Activated CD8-positive, alpha-beta memory T cell treated with anti-CD3 and anti-CD28 coated beads, Interleukin-2, amount 10 ng/mL, durations not matched to agents 7 days and 5 days (primary cell): Measurements from ENCODE around the gene SMG6. TPM values are rescaled to one million over a fixed set of nuclear protein-coding genes. Genes with fewer than 3 reads are reported as not detected.

Experiments
- ATAC-seq: fragments of 150-1000 bp; cut with Tn5 transposase; one replicate; pipeline ENCODE4 v1.10.0; 2021; ENCODE audit warnings: moderate library complexity
- CTCF ChIA-PET: fragments of 350-600 bp; sonication (Branson Sonifier 250); formaldehyde crosslinking; loops from one replicate; lab custom pipeline; 2021; ENCODE audit warnings: antibody characterized with exemption; lab: Charles Lee
- DNase-seq: peaks from one replicate; pipeline ENCODE4 v3.0.0-alpha.2; 2020
- H3K27ac Mint-ChIP-seq: one replicate; pipeline ENCODE4 v1.8.0; 2021; ENCODE audit warnings: mild to moderate bottlenecking, mixed read lengths
- H3K27me3 Mint-ChIP-seq: one replicate; pipeline ENCODE4 v1.8.0; 2021; ENCODE audit warnings: mixed read lengths
- H3K36me3 Mint-ChIP-seq: one replicate; pipeline ENCODE4 v1.8.0; 2021; ENCODE audit warnings: mild to moderate bottlenecking, mixed read lengths
- H3K4me1 Mint-ChIP-seq: one replicate; pipeline ENCODE4 v1.8.0; 2021; ENCODE audit warnings: mixed read lengths
- H3K4me3 Mint-ChIP-seq: one replicate; pipeline ENCODE4 v1.8.0; 2021; ENCODE audit warnings: mild to moderate bottlenecking, moderate library complexity, mixed read lengths
- H3K9me3 Mint-ChIP-seq: one replicate; pipeline ENCODE4 v1.8.0; 2022; ENCODE audit warnings: low read depth, mixed read lengths
- total RNA-seq, 2 experiments: library from RNA; stranded (reverse); gene quantifications; one replicate each; pipeline ENCODE4 v1.2.3, GENCODE V29; 2021

SMG6 gene
- total RNA-seq, 2 experiments from 2014 or later, result 46.7 to 60.9 TPM

- ATAC-seq (no peak), DNase-seq (no peak)
- H3K27me3 Mint-ChIP-seq, result no peaks in the 10 kb centered on the region
- H3K4me3 Mint-ChIP-seq, result no peak overlapping the region
- CTCF ChIA-PET, result no interaction called here
- no peaks in the 10 kb centered on the region for H3K9me3 Mint-ChIP-seq
- H3K27ac Mint-ChIP-seq, result no peak overlapping the region
- peaks cover 10% of the 10 kb centered on the region for H3K4me1 Mint-ChIP-seq
- H3K36me3 Mint-ChIP-seq, result no peaks in the 10 kb centered on the region
These were observed 268.6 kb downstream of the SMG6 start for GRCh38 chr17:2034806-2035540.

- DNase-seq (no peak), ATAC-seq (no peak)
- CTCF ChIA-PET, result interaction anchor here (0.7 kb wide), 1 partner anchor 103 kb away, joined by 3 read pairs; no protein-coding TSS in a partner anchor
- Mint-ChIP-seq H3K27me3 (no peaks in the 10 kb centered on the region), H3K4me3 (no peak overlapping the region), H3K4me1 (peaks cover 10% of the 10 kb centered on the region), H3K27ac (no peak overlapping the region), H3K36me3 (no peaks in the 10 kb centered on the region), H3K9me3 (no peaks in the 10 kb centered on the region)
These were observed 269.4 kb downstream of the SMG6 start for GRCh38 chr17:2034157-2034556.

- no peak overlapping the region for H3K27ac Mint-ChIP-seq
These were observed 270.4 kb downstream of the SMG6 start for GRCh38 chr17:2033153-2033552.

GRCh38 chr17:2030779-2031163, 272.8 kb downstream of the SMG6 start:
- CTCF ChIA-PET, result interaction anchor here (0.6 to 4.0 kb wide), 7 partner anchors 10 to 517 kb away, joined by 3 to 12 read pairs (median 4); no protein-coding TSS in a partner anchor
- H3K36me3 Mint-ChIP-seq, result no peaks in the 10 kb centered on the region
- DNase-seq (no peak), ATAC-seq (peak; percentile 16)
- H3K9me3 Mint-ChIP-seq, result no peaks in the 10 kb centered on the region
- H3K27me3 Mint-ChIP-seq, result peaks cover 31% of the 10 kb centered on the region
- H3K27ac Mint-ChIP-seq, result peak overlapping the region; percentile 81
- H3K4me1 Mint-ChIP-seq, result peaks cover 14% of the 10 kb centered on the region
- peak overlapping the region; percentile 89 for H3K4me3 Mint-ChIP-seq

More at GRCh38 chr17:2033153-2033552, 270.4 kb downstream of the SMG6 start:
- DNase-seq (no peak), ATAC-seq (no peak)
- CTCF ChIA-PET, result interaction anchor here (0.7 to 4.0 kb wide), 3 partner anchors 102 to 317 kb away, joined by 3 to 12 read pairs (median 3); no protein-coding TSS in a partner anchor
- Mint-ChIP-seq H3K27me3 (peaks cover 10% of the 10 kb centered on the region), H3K4me1 (peaks cover 10% of the 10 kb centered on the region), H3K4me3 (no peak overlapping the region), H3K36me3 (no peaks in the 10 kb centered on the region), H3K9me3 (no peaks in the 10 kb centered on the region)

GRCh38 chr17:2029911-2030778, 273.4 kb downstream of the SMG6 start, which contains the start of gene DPH1:
DPH1 (plus strand) TSS chr17:2030153; CDS start chr17:2030170, 17 bp downstream.
- ATAC-seq, result peak; percentile 91
- H3K4me3 Mint-ChIP-seq, result peak within 1 kb of the TSS; percentile 89

GRCh38 chr17:2028737-2029136, 274.8 kb downstream of the SMG6 start:
- no peaks in the 10 kb centered on the region for H3K9me3 Mint-ChIP-seq
- no peak overlapping the region for H3K4me3 Mint-ChIP-seq
- DNase-seq (no peak), ATAC-seq (no peak)
- no peak overlapping the region for H3K27ac Mint-ChIP-seq
- H3K27me3 Mint-ChIP-seq, result peaks cover 39% of the 10 kb centered on the region
- CTCF ChIA-PET, result no interaction called here
- H3K36me3 Mint-ChIP-seq, result no peaks in the 10 kb centered on the region
- H3K4me1 Mint-ChIP-seq, result peaks cover 21% of the 10 kb centered on the region

More at GRCh38 chr17:2029911-2030778, 273.4 kb downstream of the SMG6 start, which contains the start of gene DPH1:
- H3K4me1 Mint-ChIP-seq, result peaks cover 19% of the 10 kb centered on the region
- H3K36me3 Mint-ChIP-seq, result no peaks in the 10 kb centered on the region
- H3K9me3 Mint-ChIP-seq, result no peaks in the 10 kb centered on the region
- peak; percentile 91 for DNase-seq
- CTCF ChIA-PET, result interaction anchor here (0.7 to 4.0 kb wide), 7 partner anchors 7 to 382 kb away, joined by 3 to 12 read pairs (median 4); no protein-coding TSS in a partner anchor
- H3K27me3 Mint-ChIP-seq, result peaks cover 36% of the 10 kb centered on the region
- H3K27ac Mint-ChIP-seq, result peak within 1 kb of the TSS; percentile 81

GRCh38 chr17:2028234-2028614, 275.4 kb downstream of the SMG6 start:
- Mint-ChIP-seq H3K4me3 (no peak overlapping the region), H3K36me3 (no peaks in the 10 kb centered on the region), H3K9me3 (no peaks in the 10 kb centered on the region), H3K27ac (no peak overlapping the region), H3K27me3 (peaks cover 41% of the 10 kb centered on the region), H3K4me1 (peaks cover 23% of the 10 kb centered on the region)
- CTCF ChIA-PET, result no interaction called here
- DNase-seq (no peak), ATAC-seq (no peak)

GRCh38 chr17:2027528-2028233, 275.9 kb downstream of the SMG6 start:
- H3K27ac Mint-ChIP-seq, result no peak overlapping the region
- peaks cover 47% of the 10 kb centered on the region for H3K27me3 Mint-ChIP-seq
- H3K36me3 Mint-ChIP-seq, result no peaks in the 10 kb centered on the region
- peaks cover 20% of the 10 kb centered on the region for H3K4me1 Mint-ChIP-seq
- no peak overlapping the region for H3K4me3 Mint-ChIP-seq
- CTCF ChIA-PET, result interaction anchor here (1.2 kb wide), 1 partner anchor 13 kb away, joined by 3 read pairs; no protein-coding TSS in a partner anchor
- DNase-seq, result no peak
- H3K9me3 Mint-ChIP-seq, result no peaks in the 10 kb centered on the region
- no peak for ATAC-seq

- no peaks in the 10 kb centered on the region for H3K9me3 Mint-ChIP-seq
- no peak for ATAC-seq
- H3K27me3 Mint-ChIP-seq, result peaks cover 58% of the 10 kb centered on the region
- peaks cover 17% of the 10 kb centered on the region for H3K4me1 Mint-ChIP-seq
- no peaks in the 10 kb centered on the region for H3K36me3 Mint-ChIP-seq
- H3K27ac Mint-ChIP-seq, result no peak overlapping the region
- no peak for DNase-seq
- CTCF ChIA-PET, result interaction anchor here (0.6 to 3.4 kb wide), 11 partner anchors 13 to 377 kb away, joined by 3 to 27 read pairs (median 4); partner anchors contain the start of genes HIC1 and OVCA2
- peak overlapping the region; percentile 49 for H3K4me3 Mint-ChIP-seq
These were observed 277.8 kb downstream of the SMG6 start for GRCh38 chr17:2025622-2026309.

GRCh38 chr17:2025220-2025621, 278.4 kb downstream of the SMG6 start, which contains the start of gene RTN4RL1:
RTN4RL1 (minus strand) TSS chr17:2025334; CDS start chr17:2024865, 469 bp downstream.
- CTCF ChIA-PET, result interaction anchor here (0.6 to 3.4 kb wide), 11 partner anchors 12 to 376 kb away, joined by 3 to 27 read pairs (median 4); partner anchors contain the start of genes HIC1 and OVCA2
- DNase-seq (peak; percentile 77), ATAC-seq (peak; percentile 34)
- Mint-ChIP-seq H3K36me3 (no peaks in the 10 kb centered on the region), H3K4me3 (peak within 1 kb of the TSS; percentile 49), H3K27me3 (peaks cover 60% of the 10 kb centered on the region), H3K4me1 (peaks cover 14% of the 10 kb centered on the region), H3K27ac (no peak within 1 kb of the TSS), H3K9me3 (no peaks in the 10 kb centered on the region)

- DNase-seq (no peak), ATAC-seq (peak; percentile 7)
- no peak overlapping the region for H3K27ac Mint-ChIP-seq
- peaks cover 14% of the 10 kb centered on the region for H3K4me1 Mint-ChIP-seq
- CTCF ChIA-PET, result interaction anchor here (1.1 to 3.4 kb wide), 9 partner anchors 11 to 376 kb away, joined by 3 to 27 read pairs (median 4); partner anchors contain the start of genes HIC1 and OVCA2
- H3K4me3 Mint-ChIP-seq, result no peak overlapping the region
- peaks cover 66% of the 10 kb centered on the region for H3K27me3 Mint-ChIP-seq
- no peaks in the 10 kb centered on the region for H3K9me3 Mint-ChIP-seq
- H3K36me3 Mint-ChIP-seq, result no peaks in the 10 kb centered on the region
These were observed 278.9 kb downstream of the SMG6 start for GRCh38 chr17:2024572-2025219.
